ENCODE measurements around the gene CCDC57.
"Not testable (repeated sequence)": the region's sequence is repeated elsewhere in the genome, so short reads cannot be mapped to it uniquely, and the experiment has no call there.

The CCDC57 gene

DNA sequence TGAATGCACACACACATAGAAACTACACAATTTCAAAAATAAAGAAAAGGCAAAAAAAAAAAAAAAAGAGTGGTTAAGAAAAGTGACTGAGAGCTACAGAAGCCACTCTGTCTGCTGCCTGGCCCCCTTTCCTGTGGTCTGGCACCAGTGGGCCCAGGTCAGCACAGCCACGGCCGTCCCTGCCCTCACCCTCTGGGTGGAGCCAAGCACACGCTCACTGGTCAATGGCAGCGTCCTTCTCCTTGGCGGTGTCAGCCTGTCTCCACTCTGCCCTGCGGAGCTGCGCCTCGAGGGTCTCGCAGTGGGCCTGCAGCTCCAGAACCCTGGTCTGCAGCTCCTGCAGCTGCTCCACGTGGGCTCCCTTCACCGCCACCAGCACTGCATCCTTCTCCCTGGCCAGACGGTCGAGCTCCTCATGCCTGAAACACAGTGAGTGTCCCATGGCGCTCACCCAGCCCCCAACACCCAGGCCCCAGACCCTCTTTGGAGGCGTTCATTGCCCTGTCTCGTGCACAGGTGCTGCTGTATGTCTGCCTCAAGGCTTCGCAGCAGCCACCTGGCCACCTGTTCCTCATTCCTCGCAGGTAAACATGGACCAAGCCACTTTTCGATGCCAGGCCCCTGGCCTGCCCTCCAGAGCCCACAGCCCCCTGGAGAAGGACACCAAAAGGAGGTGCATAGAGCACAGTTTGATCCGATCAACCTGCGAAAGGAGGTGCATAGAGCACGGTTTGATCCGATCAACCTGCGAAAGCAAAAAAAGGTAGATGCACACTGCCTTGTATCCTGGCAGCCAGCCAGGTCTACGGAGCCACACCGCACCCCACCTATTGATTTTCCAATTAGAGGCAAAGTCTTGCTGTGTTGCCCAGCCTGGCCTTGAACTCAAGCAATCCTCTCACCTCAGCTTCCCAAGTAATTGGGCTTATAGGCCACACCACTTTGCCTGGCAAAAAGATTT, 24.4 kb downstream of the CCDC57 start:
- DNase-seq (ENCODE audit: extremely low spot score, insufficient read length, low read depth), result no peak
- FAIRE-seq, result no peak

DNA sequence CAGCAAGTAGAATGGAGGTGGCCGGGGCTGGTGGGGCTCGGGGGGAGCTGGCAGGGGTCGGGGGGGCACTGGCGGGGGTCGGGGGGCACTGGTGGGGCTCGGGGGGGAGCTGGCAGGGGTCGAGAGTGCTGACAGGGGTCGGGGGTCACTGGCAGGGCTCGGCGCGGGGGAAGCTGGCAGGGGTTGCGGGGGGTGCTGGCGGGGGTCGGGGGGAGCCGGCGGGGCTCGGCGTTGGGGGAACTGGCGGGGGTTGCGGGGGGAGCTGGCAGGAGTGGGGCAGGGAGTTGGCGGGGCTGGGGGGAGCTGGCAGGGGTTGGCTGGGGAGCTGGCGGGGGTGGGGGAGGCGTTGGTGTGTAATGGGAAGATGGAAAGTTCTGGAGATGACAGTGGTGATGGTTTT, 25.1 kb downstream of the CCDC57 start:
- FAIRE-seq (no peak), DNase-seq (ENCODE audit: extremely low spot score, insufficient read length, low read depth) (no peak)

DNA sequence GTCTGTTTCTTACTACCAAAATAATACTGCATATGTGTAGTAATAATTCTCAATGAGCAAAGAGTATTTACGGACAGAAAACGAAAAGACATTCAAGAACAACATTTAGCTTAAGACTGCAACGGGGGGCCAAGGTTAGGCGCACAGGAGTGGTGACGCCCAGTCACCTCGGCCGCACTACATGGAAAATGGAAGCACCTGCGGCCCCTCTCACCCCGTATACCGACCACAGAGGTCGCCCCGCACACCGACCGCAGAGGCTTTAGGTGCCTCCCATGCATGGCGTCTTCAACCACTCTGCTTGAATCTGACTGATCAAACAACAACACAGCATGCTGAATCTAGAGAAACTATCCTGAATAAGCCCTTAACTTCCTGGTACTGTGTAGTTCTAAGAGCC, 26.4 kb downstream of the CCDC57 start:
- DNase-seq (ENCODE audit: extremely low spot score, insufficient read length, low read depth), result no peak
- FAIRE-seq, result no peak

DNA sequence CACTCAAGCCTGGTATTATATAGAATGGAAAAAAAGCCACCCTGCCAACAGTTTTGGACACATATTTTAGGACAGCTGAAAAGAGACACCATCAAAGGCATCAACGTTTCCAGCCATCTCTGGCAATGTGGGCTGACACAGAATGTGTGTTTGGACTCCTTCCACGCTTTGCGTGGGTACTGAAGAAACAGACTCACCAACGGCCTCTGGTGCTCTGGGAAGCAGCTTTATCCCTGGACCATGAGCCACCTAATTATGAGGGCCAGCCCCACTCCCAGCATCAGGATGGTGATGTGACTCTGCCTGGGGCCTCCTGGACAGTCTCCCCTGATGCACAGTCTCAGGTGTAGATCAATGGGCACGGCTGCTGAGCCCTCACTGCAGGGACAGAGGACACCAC, 27.9 kb downstream of the CCDC57 start:
- DNase-seq (ENCODE audit: extremely low spot score, insufficient read length, low read depth) (no peak), FAIRE-seq (no peak)

DNA sequence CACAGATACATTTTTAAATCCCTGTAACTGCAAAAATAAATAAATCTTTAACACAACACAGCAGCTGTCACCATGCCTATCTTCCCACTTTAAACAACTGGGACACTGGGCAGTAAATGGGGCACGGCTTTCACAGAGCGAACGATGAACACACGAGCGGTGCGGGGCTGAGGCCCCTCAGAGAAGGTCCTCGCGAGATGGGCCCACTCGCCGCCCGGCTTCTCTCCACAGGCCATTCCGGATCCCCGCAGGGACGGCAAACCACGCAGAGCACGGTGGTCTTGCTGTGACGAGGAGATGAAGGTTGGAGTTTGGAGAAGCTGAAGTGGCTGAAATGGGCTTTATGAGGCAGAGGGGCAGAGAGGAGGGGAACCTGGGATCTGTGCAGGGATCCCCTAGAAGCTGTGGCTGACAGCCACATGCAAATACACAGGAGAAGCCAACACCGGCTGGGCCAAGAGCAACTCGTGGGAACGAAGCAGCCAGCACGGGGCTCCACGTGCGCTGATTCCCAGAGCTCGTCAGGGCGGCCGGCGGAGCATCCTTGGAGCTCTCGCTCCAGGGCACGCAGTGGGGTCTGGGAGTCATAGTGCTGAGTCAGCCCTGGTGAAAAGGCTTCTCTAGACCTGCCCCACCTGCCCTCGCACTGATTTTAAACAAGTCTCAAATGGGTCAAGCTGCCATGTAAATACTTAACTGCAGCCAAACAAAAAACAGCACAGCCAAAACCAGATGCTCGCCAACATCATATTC, 31.7 kb downstream of the CCDC57 start:
- no peak for DNase-seq (ENCODE audit: extremely low spot score, insufficient read length, low read depth)
- no peak for FAIRE-seq

DNA sequence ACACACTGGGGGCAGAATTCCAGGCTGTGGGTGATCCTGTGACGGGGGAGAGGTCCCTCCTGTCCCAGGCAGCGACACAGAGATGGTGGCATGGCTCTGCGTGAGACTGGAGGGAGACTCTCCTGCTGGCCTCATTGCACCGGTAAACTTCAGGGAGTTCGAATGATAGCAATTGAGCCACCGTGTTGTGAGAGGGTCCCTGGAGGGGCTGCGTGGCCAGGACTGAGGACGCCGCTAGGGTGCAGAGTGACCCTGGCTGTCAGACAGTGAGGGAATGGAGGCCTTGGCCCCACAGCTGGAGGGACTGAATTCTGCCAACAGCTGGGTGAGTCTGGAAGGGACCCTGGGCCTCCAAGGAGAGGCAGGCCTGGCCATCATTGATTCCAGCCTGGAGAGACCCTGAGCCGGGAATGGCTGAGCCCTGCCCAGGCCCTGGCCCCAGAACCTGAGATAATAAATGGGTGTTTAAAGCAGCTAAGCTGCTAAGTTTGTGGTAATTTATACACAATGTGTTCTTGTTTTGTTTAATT, 32.6 kb downstream of the CCDC57 start:
- FAIRE-seq (no peak), DNase-seq (ENCODE audit: extremely low spot score, insufficient read length, low read depth) (no peak)

DNA sequence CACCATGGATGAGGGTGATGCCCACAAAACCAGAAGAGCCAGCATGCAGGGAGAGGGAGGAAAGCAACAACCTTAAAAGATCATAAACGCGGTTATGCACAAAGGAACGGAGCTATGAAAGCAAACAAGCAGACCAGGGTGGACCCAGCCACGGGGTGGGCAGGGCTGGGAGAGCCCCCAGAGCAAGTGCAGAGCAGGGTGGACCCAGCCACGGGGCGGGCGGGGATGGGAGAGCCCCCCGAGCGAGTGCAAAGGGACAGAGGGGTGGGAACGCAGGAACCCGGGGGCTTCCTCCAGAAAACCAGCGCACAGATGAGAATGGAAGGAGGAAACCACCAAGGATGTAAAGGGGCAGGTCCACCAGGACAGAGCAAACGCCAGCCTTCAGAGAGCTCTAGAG, 33.2 kb downstream of the CCDC57 start:
- FAIRE-seq (no peak), DNase-seq (ENCODE audit: extremely low spot score, insufficient read length, low read depth) (no peak)

DNA sequence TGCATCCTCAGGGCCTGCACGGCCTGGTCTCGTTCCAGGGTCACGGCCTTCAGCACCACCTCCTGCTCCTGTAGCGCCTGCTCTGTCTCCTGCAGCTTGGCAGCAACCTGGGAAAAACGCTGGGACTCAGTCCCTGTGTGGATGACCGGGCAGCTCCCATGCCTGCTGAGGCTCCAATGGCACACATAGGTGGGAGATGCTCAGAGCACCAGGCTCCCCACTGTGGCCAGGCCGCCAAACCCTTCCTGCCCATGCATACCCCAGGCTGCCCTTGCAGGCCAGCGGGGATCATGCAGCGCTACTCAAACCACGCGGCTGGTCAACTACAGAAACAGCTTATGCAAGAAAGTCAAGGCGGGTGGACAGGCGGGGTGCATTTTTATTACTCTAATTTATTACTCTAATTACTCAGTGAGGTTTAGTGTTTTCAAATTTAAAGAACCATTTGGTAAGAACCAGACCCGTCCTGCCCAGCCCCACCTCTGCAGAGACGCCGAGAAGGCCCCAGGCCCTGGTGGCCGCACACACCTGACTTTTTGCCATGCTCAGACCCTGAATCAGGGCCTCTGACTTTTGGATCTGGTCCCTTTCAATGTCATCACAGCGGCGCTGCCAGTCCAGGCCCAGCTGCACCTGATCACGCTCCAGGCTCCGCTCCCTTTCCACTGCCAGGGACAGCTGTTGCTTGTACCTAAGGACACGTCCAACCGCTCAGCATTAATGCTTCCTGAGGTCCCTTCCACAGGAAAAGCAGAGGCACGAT, 34.0 kb downstream of the CCDC57 start:
- FAIRE-seq (no peak), DNase-seq (ENCODE audit: extremely low spot score, insufficient read length, low read depth) (no peak)

DNA sequence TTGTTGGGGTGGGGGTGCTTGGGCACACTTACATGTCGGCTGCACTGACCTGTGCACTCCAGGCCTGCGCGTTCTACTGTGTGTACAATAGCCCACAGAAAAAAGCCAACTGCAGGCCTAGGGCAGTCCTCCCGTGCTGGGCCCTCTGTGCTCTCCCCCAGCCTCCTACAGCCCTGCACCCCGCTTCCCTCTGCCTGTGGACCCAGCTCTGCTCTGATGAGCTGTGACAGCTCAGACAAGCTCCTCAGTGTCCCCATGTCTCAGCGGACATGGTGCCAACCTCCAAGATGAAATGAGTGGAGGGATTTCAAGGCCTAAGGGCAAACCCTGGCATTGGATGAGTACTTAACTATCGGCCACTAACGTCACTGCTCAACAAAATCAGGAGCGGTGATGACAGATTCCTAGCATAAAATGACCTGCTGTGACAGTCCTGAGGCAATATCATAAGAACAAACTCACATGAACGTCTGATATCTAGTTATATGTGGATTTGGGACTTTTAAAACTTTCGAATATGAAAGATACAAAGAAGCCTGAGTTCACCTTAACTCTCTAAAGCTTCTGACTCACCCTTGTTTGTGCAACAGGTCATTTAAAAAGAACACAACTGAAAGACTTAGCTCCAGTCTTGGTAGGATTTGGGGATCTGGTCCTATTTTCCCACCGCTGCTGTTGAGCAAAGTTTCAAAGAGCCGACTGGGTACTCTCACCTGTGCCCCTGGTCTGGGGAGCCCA, 34.7 kb downstream of the CCDC57 start:
- DNase-seq (ENCODE audit: extremely low spot score, insufficient read length, low read depth) (no peak), FAIRE-seq (no peak)

DNA sequence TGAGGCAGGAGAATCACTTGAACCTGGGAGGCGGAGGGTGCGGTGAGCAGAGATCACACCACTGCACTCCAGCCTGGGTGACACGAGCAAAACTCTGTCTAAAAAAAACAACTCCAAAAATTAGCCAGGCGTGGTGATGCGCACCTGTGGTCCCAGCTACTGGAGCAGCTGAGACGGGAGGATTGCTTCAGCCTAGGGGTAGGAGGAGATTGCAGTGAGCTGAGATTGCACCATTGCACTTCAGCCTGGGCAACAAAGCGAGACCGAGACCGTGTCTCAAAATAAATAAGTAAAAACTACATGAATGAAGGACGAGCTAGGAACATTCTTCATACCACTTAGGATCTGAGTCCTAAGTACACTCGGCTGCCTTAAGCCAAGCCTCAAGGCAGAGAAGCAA, 35.4 kb downstream of the CCDC57 start:
- DNase-seq (ENCODE audit: extremely low spot score, insufficient read length, low read depth) (no peak), FAIRE-seq (peak; percentile 83)

DNA sequence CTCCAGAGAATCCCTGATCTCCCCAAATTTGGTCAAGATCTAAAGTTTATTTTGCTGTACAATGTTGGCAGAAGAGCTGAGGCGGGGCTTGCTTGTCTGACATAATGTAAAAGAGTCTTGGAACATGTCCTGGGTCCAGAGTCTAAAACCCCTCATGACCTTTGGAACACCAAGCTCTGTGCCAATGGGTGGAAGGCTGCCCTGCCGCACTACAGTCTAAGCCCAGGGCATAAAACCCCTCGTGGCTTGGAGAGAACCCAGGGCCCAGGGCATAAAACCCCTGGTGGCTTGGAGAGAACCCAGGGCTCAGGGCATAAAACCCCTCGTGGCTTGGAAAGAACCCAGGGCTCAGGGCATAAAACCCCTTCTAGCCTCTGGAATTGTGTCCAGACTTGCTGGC, 36.7 kb downstream of the CCDC57 start:
- FAIRE-seq (no peak), DNase-seq (ENCODE audit: extremely low spot score, insufficient read length, low read depth) (no peak)

DNA sequence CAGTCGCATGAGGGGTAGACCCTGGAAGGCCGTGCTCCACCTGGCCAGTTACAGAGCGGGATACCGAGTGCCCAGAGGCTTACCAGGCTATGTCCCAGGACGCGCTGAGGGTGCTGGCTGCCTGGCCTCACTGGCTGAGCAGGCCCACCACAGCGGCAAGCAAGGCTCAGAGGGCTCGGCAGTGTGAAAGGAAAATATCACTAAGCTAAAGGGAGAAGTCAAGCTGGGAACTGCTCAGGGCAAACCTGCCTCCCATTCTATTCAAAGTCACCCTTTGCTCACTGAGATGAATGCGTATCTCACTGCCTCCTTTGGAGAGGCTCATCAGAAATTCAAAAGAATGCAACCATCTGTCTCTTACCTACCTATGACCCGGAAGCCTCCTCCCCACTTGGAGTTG, 37.4 kb downstream of the CCDC57 start:
- DNase-seq (ENCODE audit: extremely low spot score, insufficient read length, low read depth), result no peak
- FAIRE-seq, result no peak

DNA sequence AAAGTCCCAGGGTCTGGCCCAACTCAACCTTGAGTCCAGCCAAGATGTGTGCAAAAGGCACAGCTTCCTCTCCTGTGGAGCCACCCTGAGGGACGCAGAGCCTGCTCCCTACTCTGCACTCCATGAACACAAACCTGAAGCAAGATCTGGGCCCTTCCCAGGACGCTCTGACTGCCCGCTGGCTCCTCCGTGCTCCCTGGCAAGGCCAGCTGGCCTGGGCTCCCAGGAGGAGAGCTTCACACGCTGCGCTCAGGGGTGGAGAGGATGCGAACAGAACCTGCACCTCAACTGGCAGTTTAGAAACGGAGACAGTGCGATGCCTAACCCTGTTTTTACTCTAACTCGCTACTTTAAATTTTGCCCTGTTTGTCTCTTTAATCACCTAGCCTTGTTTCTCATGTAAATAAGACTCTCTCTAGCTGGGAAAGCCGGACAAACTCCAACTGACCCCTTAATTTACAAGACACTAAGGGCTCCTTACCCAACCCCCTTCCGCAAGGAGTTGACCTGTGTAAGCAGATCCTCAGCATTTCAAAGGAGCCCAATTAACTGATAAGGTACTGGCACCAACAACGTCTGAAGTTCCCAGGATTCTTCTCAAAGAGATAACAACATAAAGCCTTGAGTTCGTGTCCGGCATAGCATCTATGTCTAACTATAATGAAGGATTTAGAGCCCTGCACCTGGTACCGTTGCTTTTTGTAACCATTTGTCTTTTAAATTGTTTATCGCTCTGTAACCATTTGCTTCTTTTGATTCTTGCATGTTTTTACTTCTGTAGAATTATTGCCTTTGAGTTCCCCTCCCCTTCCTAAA, 38.4 kb downstream of the CCDC57 start:
- DNase-seq (ENCODE audit: extremely low spot score, insufficient read length, low read depth); FAIRE-seq: not testable (repeated sequence)

DNA sequence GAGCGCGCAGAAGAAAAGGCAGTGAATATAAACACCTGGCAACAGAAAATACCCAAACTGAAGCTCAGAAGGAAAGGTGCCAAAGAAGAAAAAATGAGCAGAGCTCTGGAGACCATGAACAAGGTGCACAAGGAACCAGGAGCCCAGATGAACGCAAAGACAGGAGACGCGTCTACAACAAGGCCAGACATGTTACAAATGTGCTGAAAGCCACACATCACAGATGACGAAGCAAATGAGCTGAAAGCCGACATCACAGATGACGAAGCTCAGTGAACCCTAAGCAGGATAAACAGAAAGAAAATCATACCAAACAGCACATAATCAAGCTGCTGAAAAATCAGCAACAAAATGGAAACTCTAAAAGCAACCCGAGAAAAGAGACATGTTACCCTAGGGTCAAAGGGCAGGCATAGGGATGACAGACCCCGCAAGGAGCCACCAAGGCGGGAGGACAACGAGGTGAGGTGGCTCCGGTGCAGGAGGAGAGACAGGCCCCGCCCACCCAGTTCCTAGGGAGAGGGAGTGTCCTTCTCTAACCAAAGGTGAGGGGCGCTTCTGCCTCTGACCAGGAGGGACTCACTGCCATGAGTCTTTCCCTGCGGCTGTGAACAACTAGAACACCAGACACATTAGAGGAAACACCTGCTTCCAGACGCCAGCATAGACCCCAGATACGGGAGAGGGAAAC, 39.1 kb downstream of the CCDC57 start:
- no peak for FAIRE-seq
- no peak for DNase-seq (ENCODE audit: extremely low spot score, insufficient read length, low read depth)

DNA sequence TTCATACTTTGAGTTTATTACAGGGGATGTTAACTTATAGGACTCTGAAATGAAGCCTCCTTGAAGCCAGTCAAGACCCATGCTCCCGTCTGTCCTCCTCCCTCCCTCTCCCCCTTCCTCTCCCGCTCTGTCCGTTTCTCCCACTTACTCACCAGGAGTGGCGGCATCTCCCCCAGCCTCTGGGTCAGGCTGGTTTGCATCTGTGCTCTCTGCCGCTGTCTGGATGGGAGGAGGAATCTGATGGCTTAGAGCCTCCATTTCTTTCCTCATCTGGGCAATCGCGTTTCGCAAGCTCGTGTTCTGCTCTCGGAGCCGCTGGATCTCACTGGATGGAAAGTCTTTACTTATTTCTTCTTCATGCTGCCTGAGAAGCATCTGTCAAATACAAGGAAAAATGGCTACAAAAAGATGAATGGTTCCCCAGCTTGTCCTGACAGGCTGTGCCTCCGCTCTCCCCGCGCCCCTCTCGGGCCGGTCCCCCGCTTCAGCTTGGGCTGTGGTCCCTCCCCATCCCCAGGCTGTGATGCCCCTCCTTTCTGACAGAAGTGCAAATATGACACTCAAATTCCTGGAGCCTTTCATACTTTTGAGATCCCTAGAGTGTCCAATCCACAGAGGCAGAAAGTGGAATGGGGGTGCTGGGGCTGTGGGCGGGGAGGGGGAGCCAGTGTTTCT, 40.0 kb downstream of the CCDC57 start:
- no peak for FAIRE-seq
- no peak for DNase-seq (ENCODE audit: extremely low spot score, insufficient read length, low read depth)

DNA sequence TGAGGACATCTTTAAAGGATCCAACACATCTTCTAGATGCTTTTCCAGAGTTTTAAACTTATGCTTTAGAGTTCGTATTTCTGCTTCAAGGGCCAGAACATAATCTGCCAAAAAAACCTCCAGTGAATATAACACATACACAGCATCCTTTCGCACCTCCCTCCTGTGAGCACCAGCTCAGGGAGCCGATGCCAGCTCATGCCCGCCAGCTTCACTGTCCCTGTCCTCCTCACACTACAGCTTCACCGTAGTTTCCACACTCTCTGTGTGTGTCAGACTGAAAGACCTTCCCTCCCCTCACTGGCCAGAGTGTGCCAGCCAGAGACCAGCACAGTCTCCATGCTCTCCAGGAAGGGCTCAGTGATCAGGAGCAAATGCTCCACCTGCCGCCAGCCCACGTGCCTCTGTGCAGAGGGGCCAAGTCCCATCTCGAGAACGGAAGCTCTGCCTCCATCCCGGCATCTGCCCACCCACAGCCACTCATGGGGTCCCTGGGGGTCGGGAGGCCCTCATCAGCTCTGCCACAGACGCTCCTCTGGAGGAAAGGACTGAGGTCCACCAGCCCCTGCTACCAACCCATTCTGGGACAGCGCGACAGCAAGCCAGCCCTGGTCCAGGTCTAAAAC, 40.8 kb downstream of the CCDC57 start:
- DNase-seq (ENCODE audit: extremely low spot score, insufficient read length, low read depth), result no peak
- FAIRE-seq, result no peak

DNA sequence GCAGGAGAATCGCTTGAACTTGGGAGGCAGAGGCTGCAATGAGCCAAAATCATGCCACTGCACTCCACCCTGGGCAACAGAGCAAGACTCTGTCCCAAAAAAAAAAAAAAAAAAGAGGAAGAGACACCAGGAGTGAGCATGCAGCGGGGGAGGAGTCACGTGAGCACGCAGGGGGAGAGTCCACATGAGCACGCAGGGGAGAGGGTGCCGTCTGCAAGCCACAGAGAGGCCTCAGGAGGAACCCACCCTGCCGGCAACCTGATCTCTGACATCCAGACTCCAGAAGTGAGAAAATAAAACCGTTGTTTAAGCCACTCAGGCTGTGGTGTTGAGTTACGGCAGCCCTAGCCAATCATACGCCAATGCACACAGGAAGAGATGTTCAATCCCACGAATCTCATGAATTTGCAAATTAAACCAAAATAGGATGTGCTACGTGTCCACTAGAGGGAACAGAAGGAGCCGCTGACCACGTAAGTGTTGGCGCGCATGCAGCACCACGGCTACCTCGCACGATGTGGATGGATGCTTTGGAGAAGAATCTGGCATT, 42.2 kb downstream of the CCDC57 start:
- FAIRE-seq (no peak), DNase-seq (ENCODE audit: extremely low spot score, insufficient read length, low read depth) (no peak)
